WTC11 (cell line): Measurements from ENCODE around the gene PRF1. TPM values are rescaled to one million over a fixed set of nuclear protein-coding genes. Genes with fewer than 3 reads are reported as not detected.

Experiments
- ATAC-seq: fragments of 200-7000 bp; cut with Tn5 transposase; 2 replicates; pipeline ENCODE4 v1.10.0; 2021; ENCODE audit warnings: mild to moderate bottlenecking, moderate library complexity
- CTCF ChIA-PET: fragments of 300-600 bp; sonication (Branson Sonifier 250); formaldehyde crosslinking; loops from one replicate; lab custom pipeline; 2021; ENCODE audit warnings: antibody characterized with exemption; lab: Charles Lee
- POLR2A ChIA-PET: fragments of 350-600 bp; sonication (Branson Sonifier 250); formaldehyde crosslinking; loops from one replicate; lab custom pipeline; 2021; ENCODE audit warnings: antibody characterized with exemption; lab: Charles Lee
- DNase-seq: peaks from one replicate; pipeline ENCODE4 v3.0.0; 2021; ENCODE audit warnings: low spot score
- H3K27ac Mint-ChIP-seq: 2 replicates; pipeline ENCODE4 v1.8.0; 2021; ENCODE audit warnings: mixed read lengths
- H3K27me3 Mint-ChIP-seq: 2 replicates; pipeline ENCODE4 v1.8.0; 2021; ENCODE audit warnings: low read depth, mild to moderate bottlenecking, moderate library complexity, mixed read lengths
- H3K36me3 Mint-ChIP-seq: 2 replicates; pipeline ENCODE4 v1.8.0; 2021; ENCODE audit warnings: mixed read lengths
- H3K4me1 Mint-ChIP-seq: 2 replicates; pipeline ENCODE4 v1.8.0; 2022; ENCODE audit warnings: mixed read lengths
- H3K4me3 Mint-ChIP-seq: 2 replicates; pipeline ENCODE4 v1.8.0; 2021; ENCODE audit warnings: mild to moderate bottlenecking, moderate library complexity, mixed read lengths
- H3K9me3 Mint-ChIP-seq: 2 replicates; pipeline ENCODE4 v1.8.0; 2021; ENCODE audit warnings: mixed read lengths
- CBFB ChIP-seq: sonication (generic); formaldehyde crosslinking; IDR thresholded peaks from 2 replicates; pipeline ENCODE4 v1.8.1; 2022; ENCODE audit warnings: mild to moderate bottlenecking, low read depth, missing genetic modification reagents
- ETV6 ChIP-seq: sonication (generic); formaldehyde crosslinking; IDR thresholded peaks from 2 replicates; pipeline ENCODE4 v1.8.1; 2022; ENCODE audit warnings: mild to moderate bottlenecking, missing genetic modification reagents
- JUN ChIP-seq: sonication (generic); formaldehyde crosslinking; IDR thresholded peaks from 2 replicates; pipeline ENCODE4 v1.8.0; 2023; ENCODE audit warnings: mild to moderate bottlenecking, missing genetic modification reagents
- OVOL2 ChIP-seq: fragments of 250-450 bp; sonication (Bioruptor Pico); IDR thresholded peaks from 2 replicates; pipeline ENCODE4 v1.9.0; 2021; ENCODE audit warnings: mild to moderate bottlenecking, borderline replicate concordance
- SMAD3 ChIP-seq: sonication (generic); formaldehyde crosslinking; IDR thresholded peaks from 2 replicates; pipeline ENCODE4 v1.8.0; 2022; ENCODE audit warnings: missing genetic modification reagents, mild to moderate bottlenecking, borderline replicate concordance
- SP1 ChIP-seq: sonication (generic); formaldehyde crosslinking; conservative IDR thresholded peaks from 2 replicates; pipeline ENCODE4 v1.8.1; 2022; ENCODE audit warnings: missing genetic modification reagents
- ZBTB21 ChIP-seq: sonication (generic); formaldehyde crosslinking; IDR thresholded peaks from 2 replicates; pipeline ENCODE4 v1.8.1; 2023; ENCODE audit warnings: mild to moderate bottlenecking, missing genetic modification reagents, borderline replicate concordance
- ZNF396 ChIP-seq: fragments of 250-450 bp; sonication (Bioruptor Pico); IDR thresholded peaks from 2 replicates; pipeline ENCODE4 v1.8.0; 2021; ENCODE audit warnings: mild to moderate bottlenecking, moderate library complexity, borderline replicate concordance
- total RNA-seq: library from RNA; stranded (reverse); gene quantifications from 3 replicates; pipeline ENCODE4 v1.2.3, GENCODE V29; 2021
- TF ChIP-seq, protein P1 (sequence below): fragments of 250-450 bp; sonication (Bioruptor Pico); IDR thresholded peaks from 2 replicates; pipeline ENCODE4 v1.9.0; 2021; ENCODE audit warnings: mild to moderate bottlenecking
- TF ChIP-seq, protein P2 (sequence below): sonication (generic); formaldehyde crosslinking; IDR thresholded peaks from 2 replicates; pipeline ENCODE4 v1.8.0; 2023; ENCODE audit warnings: missing genetic modification reagents, mild to moderate bottlenecking, borderline replicate concordance
- TF ChIP-seq, protein P3 (sequence below): sonication (generic); formaldehyde crosslinking; IDR thresholded peaks from 2 replicates; pipeline ENCODE4 v1.8.0; 2023; ENCODE audit warnings: mild to moderate bottlenecking, missing genetic modification reagents
- TF ChIP-seq, protein P4 (sequence below): sonication (generic); formaldehyde crosslinking; conservative IDR thresholded peaks from 2 replicates; pipeline ENCODE4 v1.8.1; 2022; ENCODE audit warnings: mild to moderate bottlenecking, missing genetic modification reagents
- TF ChIP-seq, protein P5 (sequence below): sonication (generic); formaldehyde crosslinking; IDR thresholded peaks from 2 replicates; pipeline ENCODE4 v1.8.0; 2022; ENCODE audit warnings: mild to moderate bottlenecking, missing genetic modification reagents
- TF ChIP-seq, protein P6 (sequence below): sonication (generic); formaldehyde crosslinking; IDR thresholded peaks from 2 replicates; pipeline ENCODE4 v1.8.1; 2022; ENCODE audit warnings: mild to moderate bottlenecking, missing genetic modification reagents, moderate library complexity, borderline replicate concordance

The PRF1 gene
- total RNA-seq, 1 experiment from 2014 or later = 0.11 TPM

DNA sequence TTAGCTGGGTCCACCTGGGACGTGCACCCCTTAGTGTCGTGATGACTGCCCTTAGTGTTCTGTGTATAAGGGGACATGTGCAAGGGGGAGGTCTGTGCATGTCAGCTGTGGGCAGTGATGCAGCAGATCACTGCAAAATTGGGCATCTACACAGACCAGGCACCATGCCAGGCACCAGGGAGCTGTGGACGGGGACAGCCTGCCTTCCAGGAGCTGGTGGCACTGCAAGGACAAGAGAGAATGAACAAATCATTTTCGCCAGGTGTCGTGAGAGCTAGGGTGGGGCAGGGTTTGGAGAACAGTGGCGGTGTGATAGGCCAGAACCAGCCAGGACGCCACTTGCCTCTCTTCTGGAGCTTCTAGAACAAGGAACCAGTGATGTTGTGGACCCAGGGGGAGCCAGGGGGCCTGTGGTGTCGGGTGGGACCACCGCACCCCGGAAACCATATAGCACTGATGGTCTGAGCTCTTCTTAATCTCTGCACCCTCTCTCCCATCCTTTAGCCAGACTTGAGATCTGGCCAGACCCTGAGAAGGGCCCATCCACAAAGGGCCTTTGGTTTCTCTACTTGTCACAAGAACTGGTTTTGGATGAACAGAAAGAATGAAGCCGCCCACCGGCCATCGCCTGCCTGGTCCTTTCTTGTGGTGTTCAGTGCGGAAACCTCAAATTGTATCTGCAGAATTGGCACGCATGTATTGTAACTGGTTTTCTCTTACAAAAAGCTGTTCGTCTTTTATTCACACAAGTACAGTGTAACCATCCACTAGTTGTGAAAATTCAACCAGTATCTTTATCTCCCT is 30.7 kb downstream of the PRF1 start:
- H3K9me3 Mint-ChIP-seq = peaks cover 6% of the 10 kb centered on the region; the same call in 1 of the 2 replicates
- ChIA-PET CTCF (interaction anchor here (1.8 kb wide), 1 partner anchor 13 kb away, joined by 5 read pairs; no protein-coding TSS in a partner anchor), POLR2A (no interaction called here)
- DNase-seq (no peak), ATAC-seq (no peak)
- H3K27me3 Mint-ChIP-seq = no peaks in the 10 kb centered on the region
- H3K4me1 Mint-ChIP-seq = no peaks in the 10 kb centered on the region
- H3K36me3 Mint-ChIP-seq = no peaks in the 10 kb centered on the region
- TF ChIP-seq ZNF396 (CRISPR knock-in tag) (no peak), SP1 (CRISPR knock-in tag) (no peak), ETV6 (no peak), CBFB (CRISPR knock-in tag) (no peak), SMAD3 (CRISPR knock-in tag) (no peak), ZBTB21 (CRISPR knock-in tag) (no peak), OVOL2 (CRISPR knock-in tag) (no peak), JUN (CRISPR knock-in tag) (no peak)
- TF ChIP-seq, protein P1, sequence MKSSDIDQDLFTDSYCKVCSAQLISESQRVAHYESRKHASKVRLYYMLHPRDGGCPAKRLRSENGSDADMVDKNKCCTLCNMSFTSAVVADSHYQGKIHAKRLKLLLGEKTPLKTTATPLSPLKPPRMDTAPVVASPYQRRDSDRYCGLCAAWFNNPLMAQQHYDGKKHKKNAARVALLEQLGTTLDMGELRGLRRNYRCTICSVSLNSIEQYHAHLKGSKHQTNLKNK = no peak
- TF ChIP-seq, protein P2, sequence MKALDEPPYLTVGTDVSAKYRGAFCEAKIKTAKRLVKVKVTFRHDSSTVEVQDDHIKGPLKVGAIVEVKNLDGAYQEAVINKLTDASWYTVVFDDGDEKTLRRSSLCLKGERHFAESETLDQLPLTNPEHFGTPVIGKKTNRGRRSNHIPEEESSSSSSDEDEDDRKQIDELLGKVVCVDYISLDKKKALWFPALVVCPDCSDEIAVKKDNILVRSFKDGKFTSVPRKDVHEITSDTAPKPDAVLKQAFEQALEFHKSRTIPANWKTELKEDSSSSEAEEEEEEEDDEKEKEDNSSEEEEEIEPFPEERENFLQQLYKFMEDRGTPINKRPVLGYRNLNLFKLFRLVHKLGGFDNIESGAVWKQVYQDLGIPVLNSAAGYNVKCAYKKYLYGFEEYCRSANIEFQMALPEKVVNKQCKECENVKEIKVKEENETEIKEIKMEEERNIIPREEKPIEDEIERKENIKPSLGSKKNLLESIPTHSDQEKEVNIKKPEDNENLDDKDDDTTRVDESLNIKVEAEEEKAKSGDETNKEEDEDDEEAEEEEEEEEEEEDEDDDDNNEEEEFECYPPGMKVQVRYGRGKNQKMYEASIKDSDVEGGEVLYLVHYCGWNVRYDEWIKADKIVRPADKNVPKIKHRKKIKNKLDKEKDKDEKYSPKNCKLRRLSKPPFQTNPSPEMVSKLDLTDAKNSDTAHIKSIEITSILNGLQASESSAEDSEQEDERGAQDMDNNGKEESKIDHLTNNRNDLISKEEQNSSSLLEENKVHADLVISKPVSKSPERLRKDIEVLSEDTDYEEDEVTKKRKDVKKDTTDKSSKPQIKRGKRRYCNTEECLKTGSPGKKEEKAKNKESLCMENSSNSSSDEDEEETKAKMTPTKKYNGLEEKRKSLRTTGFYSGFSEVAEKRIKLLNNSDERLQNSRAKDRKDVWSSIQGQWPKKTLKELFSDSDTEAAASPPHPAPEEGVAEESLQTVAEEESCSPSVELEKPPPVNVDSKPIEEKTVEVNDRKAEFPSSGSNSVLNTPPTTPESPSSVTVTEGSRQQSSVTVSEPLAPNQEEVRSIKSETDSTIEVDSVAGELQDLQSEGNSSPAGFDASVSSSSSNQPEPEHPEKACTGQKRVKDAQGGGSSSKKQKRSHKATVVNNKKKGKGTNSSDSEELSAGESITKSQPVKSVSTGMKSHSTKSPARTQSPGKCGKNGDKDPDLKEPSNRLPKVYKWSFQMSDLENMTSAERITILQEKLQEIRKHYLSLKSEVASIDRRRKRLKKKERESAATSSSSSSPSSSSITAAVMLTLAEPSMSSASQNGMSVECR (CRISPR knock-in tag) = no peak
- TF ChIP-seq, protein P3, sequence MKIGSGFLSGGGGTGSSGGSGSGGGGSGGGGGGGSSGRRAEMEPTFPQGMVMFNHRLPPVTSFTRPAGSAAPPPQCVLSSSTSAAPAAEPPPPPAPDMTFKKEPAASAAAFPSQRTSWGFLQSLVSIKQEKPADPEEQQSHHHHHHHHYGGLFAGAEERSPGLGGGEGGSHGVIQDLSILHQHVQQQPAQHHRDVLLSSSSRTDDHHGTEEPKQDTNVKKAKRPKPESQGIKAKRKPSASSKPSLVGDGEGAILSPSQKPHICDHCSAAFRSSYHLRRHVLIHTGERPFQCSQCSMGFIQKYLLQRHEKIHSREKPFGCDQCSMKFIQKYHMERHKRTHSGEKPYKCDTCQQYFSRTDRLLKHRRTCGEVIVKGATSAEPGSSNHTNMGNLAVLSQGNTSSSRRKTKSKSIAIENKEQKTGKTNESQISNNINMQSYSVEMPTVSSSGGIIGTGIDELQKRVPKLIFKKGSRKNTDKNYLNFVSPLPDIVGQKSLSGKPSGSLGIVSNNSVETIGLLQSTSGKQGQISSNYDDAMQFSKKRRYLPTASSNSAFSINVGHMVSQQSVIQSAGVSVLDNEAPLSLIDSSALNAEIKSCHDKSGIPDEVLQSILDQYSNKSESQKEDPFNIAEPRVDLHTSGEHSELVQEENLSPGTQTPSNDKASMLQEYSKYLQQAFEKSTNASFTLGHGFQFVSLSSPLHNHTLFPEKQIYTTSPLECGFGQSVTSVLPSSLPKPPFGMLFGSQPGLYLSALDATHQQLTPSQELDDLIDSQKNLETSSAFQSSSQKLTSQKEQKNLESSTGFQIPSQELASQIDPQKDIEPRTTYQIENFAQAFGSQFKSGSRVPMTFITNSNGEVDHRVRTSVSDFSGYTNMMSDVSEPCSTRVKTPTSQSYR (CRISPR knock-in tag) = no peak
- TF ChIP-seq, protein P4, sequence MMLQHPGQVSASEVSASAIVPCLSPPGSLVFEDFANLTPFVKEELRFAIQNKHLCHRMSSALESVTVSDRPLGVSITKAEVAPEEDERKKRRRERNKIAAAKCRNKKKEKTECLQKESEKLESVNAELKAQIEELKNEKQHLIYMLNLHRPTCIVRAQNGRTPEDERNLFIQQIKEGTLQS (CRISPR knock-in tag) = no peak
- TF ChIP-seq, protein P5, sequence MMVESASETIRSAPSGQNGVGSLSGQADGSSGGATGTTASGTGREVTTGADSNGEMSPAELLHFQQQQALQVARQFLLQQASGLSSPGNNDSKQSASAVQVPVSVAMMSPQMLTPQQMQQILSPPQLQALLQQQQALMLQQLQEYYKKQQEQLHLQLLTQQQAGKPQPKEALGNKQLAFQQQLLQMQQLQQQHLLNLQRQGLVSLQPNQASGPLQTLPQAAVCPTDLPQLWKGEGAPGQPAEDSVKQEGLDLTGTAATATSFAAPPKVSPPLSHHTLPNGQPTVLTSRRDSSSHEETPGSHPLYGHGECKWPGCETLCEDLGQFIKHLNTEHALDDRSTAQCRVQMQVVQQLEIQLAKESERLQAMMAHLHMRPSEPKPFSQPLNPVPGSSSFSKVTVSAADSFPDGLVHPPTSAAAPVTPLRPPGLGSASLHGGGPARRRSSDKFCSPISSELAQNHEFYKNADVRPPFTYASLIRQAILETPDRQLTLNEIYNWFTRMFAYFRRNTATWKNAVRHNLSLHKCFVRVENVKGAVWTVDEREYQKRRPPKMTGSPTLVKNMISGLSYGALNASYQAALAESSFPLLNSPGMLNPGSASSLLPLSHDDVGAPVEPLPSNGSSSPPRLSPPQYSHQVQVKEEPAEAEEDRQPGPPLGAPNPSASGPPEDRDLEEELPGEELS (CRISPR knock-in tag) = no peak
- TF ChIP-seq, protein P6, sequence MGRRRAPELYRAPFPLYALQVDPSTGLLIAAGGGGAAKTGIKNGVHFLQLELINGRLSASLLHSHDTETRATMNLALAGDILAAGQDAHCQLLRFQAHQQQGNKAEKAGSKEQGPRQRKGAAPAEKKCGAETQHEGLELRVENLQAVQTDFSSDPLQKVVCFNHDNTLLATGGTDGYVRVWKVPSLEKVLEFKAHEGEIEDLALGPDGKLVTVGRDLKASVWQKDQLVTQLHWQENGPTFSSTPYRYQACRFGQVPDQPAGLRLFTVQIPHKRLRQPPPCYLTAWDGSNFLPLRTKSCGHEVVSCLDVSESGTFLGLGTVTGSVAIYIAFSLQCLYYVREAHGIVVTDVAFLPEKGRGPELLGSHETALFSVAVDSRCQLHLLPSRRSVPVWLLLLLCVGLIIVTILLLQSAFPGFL (CRISPR knock-in tag) = no peak
- H3K4me3 Mint-ChIP-seq = no peak overlapping the region
- no peak overlapping the region for H3K27ac Mint-ChIP-seq
